Nucleus accumbens (tissue), 56 donors: Measurements from ENCODE around the gene STC2.
"Not testable (repeated sequence)": the region's sequence is repeated elsewhere in the genome, so short reads cannot be mapped to it uniquely, and the experiment has no call there.

Source experiments
- DNase-seq, 56 donors: peaks; one replicate each; lab custom pipeline; 2025; lab: John Stamatoyannopoulos, UW

The STC2 gene, protein sequence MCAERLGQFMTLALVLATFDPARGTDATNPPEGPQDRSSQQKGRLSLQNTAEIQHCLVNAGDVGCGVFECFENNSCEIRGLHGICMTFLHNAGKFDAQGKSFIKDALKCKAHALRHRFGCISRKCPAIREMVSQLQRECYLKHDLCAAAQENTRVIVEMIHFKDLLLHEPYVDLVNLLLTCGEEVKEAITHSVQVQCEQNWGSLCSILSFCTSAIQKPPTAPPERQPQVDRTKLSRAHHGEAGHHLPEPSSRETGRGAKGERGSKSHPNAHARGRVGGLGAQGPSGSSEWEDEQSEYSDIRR

DNA sequence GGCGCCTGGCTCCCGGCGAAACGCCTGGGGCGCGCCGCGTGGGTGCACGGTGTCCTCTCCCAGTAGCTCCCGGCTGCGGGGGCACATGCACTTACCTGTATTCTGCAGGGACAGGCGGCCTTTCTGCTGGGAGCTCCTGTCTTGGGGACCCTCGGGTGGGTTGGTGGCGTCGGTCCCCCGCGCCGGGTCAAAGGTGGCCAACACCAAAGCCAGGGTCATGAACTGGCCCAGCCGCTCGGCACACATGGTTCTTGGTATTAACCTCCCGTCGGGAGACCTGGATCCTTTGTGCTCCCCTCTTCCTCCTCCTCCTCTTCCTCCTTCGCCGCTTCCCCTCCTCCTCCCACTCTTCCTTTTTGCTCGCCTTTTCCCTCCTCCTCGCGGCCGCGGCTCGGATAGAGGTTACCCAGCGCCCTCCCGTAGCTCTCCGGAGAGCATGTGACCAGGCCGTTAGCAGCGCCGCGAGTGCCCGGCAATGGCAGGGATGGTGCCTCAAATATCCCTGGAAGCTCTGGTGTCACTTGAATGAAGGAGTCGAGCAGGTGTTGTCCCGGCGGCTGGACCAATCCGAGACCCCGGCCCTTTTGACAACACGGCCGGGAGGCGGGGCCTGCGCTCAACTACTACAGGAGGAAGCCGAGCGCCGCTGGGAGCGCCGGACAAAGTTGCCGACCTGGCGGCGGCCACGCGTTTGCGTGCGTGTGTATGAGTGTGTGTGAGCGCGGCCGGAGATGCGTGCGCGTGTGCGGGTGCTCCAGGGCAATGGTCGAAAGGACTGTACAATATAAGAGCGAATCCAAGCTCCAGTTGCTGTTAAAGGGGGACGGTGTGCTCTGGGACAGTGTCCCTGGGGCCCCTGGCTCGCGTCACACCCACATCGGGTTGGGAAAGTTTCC, at the start of gene STC2:
Gene STC2 (minus strand): TSS at position 467 of the 896 bp plus-strand sequence. CDS start 221 bp downstream, at position 246.
- peak in 8 of 56 donors; percentile 8 to 44 (median 17) for DNase-seq

DNA sequence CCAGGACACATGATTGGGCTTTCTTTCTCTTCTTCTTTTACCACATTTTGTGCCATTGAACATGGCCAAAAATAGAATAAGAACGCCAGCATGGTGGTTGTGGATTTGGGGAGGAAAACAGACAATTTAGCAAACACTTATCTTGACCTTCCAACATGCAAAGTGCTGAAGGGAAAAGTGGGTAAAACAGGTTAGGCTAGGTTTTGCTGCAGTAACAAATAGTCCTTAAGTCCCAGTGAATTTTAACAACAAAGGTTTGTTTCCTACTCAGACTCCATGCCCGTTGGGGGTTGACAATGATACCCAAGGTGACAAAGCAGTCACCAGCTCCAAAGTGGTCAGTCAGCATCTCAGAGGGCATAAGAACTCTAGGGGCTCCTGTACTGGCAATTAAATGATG, 43.2 kb upstream of the STC2 start:
- no peak for DNase-seq

DNA sequence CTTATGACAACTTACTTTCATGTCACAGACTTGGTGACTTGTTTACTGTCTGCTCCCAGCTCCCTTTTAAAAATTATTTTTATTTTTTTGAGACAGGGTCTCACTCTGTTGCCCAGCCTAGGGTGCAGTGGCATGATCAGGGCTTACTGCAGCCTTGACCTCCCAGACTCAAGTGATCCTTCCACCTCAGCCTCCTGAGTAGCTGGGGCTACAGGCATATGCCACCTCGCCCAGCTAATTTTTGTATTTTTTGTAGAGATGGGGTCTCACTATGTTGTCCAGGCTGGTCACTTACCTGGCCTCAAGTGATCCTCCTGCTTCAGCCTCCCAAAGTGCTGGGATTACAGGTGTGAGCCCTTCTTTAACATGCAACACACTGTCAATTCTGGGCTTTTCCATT, 35.2 kb upstream of the STC2 start:
- DNase-seq, result not testable (repeated sequence)

DNA sequence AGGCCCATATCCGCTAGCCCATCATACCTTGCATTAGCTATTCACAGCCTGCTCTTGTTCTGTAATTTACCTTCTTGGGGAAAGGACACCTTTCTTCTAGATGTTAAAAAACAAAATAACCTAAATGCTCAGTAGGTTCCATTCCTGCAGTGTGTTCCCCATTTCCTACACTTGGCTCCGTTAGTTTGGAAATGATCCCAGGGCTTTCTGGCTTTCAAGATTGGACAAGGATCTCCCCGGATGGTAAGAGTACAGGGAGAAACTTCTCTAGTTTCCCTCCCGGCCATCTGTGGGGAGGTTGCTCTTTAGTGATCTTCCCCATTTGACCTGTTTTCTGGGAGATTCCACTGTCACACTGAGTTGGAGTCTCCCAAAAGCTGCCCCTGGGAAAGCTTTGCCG, 27.3 kb upstream of the STC2 start:
- DNase-seq, result no peak

DNA sequence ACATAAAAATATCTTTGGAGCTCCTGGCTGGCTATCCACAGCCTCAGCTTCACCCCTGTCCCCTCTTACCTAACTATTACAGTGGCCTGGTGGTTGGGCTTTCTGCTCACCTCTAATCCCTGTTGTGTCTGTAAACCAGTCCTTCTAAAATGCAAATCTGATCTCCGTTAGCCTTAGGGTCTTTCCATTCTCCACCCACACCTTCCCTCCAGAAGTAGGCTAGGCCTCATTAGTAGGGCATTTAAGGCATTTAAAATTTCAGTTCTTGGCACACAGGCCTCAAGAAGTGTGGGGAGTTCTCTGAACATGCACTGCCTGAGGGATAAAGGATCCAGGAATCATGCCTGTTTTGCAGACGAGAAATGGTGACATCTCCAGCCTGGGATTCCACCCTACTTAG, 26.4 kb upstream of the STC2 start:
- DNase-seq, result no peak

DNA sequence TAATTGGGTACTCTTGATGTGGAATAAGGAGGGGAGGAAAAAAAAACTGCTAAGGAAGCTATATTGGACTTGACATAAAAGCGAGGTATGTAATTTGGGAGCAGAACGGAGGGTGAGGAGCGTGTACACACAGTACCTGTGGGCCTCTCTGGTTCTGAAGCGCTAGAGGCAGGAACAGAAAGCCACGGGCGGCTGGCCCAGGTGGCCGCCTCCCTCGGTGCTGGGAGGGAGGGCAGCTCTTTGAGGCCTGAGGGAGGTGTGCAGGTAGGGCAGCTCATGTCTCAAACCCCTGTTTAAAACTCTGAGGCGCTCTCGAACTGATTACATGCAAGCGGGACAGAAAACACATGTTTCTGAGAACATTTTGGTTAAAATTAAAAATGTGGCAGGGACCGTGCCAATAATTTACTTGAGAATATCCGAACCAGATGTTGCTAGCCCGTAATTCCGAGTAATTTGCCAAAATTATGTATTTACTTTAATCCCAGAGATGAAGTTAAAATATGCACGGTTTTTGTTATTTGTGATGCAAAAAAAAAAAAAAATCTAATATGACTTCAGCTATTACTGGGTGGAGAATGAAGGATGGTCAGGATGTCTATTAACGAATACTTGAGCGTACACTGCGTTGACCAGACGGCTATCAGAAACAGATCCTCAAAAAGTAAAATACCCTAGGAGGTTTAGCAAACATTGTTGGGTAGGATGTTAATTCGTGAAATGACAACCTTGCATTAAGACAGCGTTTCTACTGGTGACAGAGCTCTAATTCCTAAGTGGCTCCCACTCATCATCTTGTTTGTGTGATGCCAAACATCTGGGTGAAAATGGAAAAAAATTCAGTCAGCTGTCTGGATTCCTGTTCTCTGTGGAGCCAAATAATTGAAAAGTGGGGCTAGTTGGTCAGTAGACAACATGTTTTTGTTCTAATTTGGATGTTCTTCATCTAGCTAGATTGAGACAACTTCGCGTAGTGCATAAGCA, 24.4 kb upstream of the STC2 start:
- no peak for DNase-seq

DNA sequence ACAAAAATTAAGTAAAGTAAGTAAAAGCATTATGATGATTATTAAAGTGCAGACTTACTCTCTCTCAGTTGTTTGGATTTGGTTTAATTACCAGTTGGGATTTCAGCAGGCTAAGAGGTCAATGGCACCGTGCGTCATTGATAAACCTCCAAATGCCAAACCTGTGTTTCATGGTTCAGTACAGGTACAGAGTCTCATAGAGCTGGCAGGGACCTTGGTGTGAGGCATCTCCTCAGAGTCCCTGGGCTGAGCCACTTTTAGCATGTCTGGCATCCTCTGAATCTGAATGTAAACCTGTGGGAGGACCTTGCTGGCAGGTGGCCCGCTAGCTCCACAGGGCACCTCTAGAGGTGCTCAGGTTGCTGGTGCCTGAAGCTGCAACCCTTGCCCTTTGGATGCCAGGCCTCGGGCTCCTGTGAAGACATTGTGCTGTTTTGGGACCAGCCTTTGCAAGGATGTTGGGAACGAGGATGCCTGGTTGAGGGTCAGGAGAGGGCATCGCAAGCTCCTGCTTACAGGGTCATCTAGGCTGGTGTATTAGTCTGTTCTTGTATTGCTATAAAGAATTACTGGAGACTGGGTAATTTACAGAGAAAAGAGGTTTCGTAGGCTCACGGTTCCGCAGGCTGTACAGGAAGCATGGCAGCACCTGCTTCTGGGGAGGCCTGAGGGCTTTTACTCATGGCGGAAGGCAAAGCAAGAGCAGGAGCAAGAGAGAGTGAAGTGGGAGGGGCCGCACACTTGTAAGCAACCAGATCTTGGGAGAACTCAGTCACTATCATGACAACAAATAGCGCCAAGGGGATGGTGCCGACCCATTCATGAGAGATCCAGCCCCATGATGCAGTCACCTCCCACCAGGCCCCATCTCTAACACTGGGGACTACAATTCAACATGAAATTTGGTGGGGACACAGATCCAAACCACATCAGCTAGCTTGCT, 14.9 kb upstream of the STC2 start:
- DNase-seq, result no peak

DNA sequence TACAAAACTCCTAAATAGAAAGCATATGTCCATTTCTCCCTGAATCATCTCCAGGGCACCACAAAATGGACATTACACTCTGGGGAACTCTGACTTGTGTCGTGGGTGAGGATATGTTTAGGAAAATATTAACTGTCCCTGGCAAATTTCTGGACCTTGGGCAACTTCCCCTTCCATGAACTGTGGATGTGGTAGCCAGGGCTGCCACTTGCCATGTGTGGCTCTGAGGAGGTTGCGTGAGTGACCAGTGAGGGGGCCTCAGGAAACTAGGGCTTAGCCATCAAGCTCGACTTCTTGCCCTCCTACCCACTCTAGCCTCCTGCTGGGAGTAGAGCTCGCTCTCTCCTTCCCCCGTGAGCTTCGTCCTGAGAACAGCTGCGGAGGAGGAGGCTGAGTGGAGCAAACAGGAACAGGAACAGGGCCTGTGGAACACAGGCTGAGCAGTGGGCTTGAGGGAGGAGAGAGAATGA, 13.8 kb upstream of the STC2 start:
- no peak for DNase-seq

DNA sequence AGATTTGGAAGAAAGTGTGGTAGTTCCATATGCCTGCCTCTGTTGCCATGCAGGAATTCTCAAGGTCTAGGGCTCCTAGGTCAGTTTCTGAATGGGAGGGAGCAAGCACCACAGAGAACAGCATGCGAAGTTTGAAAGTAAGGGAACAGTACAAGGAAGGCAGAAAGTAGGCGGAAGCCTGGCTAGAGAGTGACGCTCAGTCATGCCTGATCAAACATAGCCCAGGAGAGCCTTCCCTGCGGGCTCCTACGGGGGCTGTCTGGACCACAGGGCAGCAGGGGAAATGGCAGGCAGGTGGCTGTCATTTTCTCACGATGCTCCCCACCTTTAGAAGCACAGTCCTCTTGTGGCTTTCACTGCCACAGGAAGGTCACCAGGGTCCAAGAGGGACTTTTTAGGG, 12.8 kb upstream of the STC2 start:
- DNase-seq, result no peak

DNA sequence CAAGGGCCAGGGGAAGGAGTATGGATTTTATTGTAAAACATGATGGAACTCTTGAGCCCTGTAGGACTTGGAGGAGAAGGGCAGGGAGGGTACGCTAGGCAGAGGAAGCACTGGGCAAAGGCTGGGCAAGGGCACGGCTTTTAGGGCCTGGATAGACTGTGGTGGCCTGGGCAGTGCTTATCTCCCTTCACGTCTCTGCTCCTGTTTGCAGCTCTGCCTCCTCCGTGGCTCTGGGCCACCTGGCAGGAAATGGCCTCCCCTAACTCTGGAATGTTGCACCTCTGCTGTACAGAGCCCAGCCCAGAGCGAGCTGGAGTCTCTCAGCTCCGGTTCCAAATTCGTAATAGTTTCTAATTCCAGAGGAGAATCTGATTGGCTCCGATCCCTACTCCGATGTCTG, 12.2 kb upstream of the STC2 start:
- no peak for DNase-seq

DNA sequence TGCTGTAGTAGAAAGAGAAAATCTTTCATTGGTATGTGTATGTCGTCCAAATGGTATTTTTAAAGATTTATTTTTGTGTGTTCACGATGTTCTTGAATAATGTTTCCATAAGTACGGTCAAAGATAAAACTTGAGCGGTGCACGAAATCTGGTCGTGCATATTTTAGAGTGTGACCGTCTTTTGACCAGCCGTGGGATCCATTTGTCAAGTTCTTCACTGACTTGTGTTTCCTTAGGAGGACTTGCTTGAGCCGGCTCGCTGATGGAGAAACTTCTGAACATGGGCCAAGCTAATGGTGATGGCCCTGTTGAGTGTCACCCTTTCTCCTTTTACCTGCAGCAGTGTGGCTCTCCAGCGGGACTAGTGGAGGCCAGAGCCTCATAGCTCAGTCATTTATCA, 11.1 kb upstream of the STC2 start:
- DNase-seq, result no peak

DNA sequence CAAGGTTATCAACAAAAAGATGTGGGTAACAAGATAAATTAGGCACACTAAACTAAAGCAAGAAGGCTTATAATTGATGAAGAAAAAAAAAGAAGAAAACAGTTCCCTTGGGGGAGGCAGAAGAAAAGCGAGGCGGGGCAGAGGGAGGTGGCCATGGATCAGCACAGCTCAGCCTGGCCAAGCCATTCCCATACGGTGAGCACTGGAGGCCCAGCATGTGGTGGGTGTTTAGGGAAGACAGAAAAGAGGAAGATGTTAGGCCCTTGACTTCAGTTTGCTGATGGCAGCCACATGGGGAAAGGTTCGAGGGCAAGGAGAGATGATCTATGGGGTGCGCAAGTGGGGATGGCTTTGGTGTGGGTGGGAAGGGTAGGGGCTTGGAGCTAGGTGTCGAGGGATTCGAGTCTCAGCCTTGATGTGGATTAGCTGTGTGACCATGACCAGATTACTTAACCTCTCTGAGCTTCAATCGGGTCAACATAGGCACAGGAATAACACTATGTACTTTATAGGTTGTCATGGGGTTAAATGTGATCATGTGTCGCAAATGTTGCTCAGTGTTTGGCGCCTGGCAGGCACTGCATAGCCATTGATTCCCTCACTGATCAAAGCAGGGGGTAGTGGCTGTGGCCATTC, 10.3 kb upstream of the STC2 start:
- DNase-seq, result no peak

DNA sequence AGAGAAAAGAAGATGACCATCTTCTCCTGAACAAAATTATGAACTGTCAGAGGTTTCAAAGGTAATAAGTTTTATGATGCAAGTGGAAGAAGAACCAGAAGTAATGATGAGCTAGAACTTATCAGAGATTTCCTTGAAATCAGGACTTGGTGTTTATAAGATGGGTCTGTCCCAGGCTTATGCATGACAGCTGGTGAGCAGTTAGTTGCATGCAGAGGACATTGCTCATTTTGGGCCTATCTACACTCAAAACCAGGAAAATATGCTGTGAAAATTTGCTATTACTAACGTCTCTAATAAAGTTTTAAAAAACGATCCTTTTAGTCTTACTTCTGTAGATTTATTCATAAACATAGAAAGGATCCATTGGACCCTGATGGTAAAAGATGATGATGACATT, 6.6 kb upstream of the STC2 start:
- no peak for DNase-seq

DNA sequence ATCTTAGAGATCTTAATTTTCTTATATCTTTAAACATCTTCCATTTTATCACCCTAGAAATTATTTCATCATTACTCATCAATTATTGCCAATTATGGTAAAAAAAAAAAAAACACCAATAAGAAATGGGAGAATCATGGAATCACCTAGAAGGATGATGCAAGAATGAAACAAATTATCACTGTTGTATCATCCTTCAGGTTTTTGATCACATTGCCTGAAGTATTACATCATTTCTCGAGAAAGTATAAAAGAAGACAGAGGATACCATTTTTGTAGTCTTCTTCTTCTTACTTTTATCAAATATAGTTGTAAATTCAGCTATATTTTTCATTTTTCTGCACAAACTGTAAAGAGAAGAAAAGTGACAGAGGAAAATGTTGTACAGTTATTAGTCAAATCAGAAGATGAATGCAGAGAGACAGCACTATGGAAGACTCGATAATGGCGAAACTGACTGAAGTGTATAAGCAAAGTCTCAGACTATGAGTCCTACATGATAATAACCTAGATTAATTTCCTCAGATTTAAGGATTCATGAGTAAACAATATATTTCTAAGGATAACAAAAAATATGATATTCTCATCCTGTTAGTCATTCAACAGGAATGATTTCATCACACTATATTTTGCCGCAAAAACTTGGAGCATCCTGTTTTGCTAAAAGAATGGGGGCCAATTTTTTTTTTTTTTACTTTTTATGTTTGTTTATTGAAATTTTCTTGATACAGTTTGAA, 5.9 kb upstream of the STC2 start:
- DNase-seq, result no peak

DNA sequence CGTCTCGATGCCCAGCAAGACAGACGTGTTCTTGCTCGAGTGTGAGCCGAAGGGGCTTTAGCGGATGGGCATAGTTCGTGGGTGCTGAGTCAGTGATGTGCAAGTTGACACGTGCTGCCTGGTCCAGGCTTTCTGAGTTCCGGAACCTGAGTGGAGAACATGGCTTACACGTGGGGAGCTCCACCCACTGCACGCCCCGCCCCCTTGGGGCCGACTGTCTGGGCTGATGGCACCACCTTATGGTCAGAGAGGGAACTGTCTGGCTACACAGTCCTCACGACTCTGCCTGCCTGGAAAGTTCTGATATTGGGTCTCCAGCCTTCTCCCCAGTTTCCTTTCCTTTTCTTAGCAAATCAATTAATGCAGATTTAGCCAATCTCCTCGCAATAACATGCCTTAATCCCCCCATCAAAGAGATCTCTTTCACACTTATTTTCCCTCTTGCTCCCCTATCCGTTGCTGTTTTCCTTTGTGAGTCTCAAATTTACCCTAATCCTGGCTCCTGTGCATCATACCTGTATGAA, 3.8 kb upstream of the STC2 start:
- peak in 48 of 56 donors; percentile 20 to 82 (median 60) for DNase-seq

DNA sequence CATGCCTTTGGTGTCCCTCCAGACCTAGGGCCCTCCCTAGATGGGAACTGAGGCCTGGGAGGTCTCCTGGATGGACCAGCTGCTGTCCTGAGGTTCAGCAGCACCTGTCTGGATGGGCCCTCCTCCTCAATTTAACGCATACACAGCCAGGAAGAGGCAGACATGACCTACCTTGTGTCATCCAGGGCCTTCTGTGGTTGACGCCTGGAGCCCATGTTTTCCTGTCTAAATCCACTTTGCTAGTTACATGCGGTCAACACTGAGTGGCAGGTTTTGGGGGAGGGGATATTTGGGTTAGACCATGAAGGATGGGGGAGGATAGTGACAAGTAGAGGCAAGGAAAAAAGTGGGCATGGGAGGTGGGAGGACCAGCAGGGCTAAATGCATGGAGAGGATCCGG, 3.1 kb upstream of the STC2 start:
- DNase-seq, result no peak

DNA sequence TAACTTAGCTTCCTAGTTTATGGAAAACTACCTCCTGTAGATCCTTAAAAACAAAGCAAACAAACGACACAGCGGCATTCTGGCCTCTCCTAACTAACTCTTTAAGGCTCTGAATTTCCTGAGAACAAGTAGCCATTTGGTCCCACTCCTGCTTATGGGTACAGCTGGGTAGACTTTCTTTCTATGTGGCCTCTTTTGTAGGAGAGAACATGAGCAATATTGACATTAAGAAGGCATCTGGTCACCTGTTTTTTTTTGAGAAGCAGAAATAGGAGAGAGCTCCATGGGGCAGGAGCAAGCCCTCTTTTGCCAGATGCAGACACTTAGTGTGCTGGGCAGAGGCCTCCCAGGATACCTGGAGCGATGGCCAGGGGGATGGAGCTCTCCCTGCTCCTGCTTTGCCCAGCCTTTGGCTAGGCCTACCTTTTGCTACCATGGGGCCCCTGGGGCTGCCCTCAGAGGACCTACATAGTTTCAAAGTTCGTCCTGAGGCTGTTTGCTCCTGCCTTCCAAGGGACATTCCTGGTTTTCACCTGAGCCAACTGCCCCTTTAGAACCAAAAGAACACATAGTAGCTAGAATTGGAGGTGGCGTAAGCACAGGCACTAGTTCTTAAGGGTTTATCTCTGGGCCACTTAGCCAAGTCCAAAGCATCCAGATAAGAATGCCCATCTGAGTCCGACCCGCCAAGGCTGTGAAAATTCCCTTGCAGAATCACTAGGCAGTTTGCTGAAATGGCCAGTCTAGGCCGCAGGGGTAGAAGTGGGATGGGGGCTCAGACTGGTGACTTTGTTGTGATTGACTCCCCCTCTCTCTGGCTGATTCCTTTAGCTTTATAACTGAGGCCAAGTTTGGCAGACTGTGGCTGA, 2.4 kb upstream of the STC2 start:
- no peak for DNase-seq
